Endothelial cell (in vitro differentiated cells): Measurements from ENCODE around the gene VIPR2. TPM values are rescaled to one million over a fixed set of nuclear protein-coding genes. Genes with fewer than 3 reads are reported as not detected.
"Not testable (repeated sequence)": the region's sequence is repeated elsewhere in the genome, so short reads cannot be mapped to it uniquely, and the experiment has no call there.

ENCODE experiments used
- DNase-seq: peaks from one replicate; pipeline ENCODE4 v3.0.0; 2021; ENCODE audit warnings: low spot score
- H3K27ac Mint-ChIP-seq: one replicate; pipeline ENCODE4 v1.8.0; 2021; ENCODE audit warnings: mixed read lengths, inconsistent platforms; ENCODE audit not compliant: unreplicated experiment
- H3K27me3 Mint-ChIP-seq: one replicate; pipeline ENCODE4 v1.8.0; 2021; ENCODE audit warnings: mild to moderate bottlenecking, moderate library complexity, mixed read lengths, inconsistent platforms; ENCODE audit not compliant: unreplicated experiment
- H3K36me3 Mint-ChIP-seq: one replicate; pipeline ENCODE4 v1.8.0; 2021; ENCODE audit warnings: mild to moderate bottlenecking, low read depth, mixed read lengths, inconsistent platforms; ENCODE audit not compliant: unreplicated experiment
- H3K4me1 Mint-ChIP-seq: one replicate; pipeline ENCODE4 v1.8.0; 2021; ENCODE audit warnings: mild to moderate bottlenecking, mixed read lengths, inconsistent platforms; ENCODE audit not compliant: unreplicated experiment
- H3K4me3 Mint-ChIP-seq: one replicate; pipeline ENCODE4 v1.8.0; 2021; ENCODE audit warnings: mild to moderate bottlenecking, mixed read lengths, inconsistent platforms; ENCODE audit not compliant: unreplicated experiment
- H3K9me3 Mint-ChIP-seq: one replicate; pipeline ENCODE4 v1.8.0; 2021; ENCODE audit warnings: mixed read lengths, inconsistent platforms; ENCODE audit not compliant: unreplicated experiment
- total RNA-seq: library from RNA; stranded (reverse); fragmentation: NEBNext Ultra II Directional; extraction: Animal tissue kit (Norgen Biotek cat#: 25700); gene quantifications from one replicate; pipeline ENCODE4 v1.2.1, GENCODE V29; 2021; ENCODE audit not compliant: unreplicated experiment
- TF ChIP-seq, protein P1 (sequence below): fragments of 200-600 bp; sonication (generic); IDR thresholded peaks from one replicate; pipeline ENCODE4 v1.5.0; 2021; ENCODE audit warnings: antibody characterized with exemption; ENCODE audit not compliant: unreplicated experiment

Gene VIPR2
- total RNA-seq, 1 donor from 2014 or later, result 2.4 TPM

DNA sequence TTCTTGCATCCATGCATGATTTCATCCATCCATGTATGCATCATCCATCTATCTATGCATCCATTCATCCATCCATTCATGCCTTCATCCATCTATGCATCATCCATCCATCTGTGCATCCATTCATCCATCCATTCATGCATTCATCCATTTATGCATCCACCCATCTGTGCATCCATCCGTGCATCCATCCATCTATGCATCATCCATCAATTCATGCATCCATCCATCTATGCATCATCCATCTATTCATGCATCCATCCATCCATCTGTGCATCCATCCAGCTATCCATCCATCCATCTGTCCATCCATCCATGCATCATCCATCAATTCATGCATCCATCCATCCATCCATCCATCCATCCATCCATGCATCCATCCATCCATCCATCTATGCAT is 157.0 kb downstream of the VIPR2 start:
- peaks cover under 1% of the 10 kb centered on the region for H3K4me1 Mint-ChIP-seq
- peaks cover 14% of the 10 kb centered on the region for H3K9me3 Mint-ChIP-seq
- DNase-seq, result no peak
- no peaks in the 10 kb centered on the region for H3K27me3 Mint-ChIP-seq
- TF ChIP-seq, protein P1, sequence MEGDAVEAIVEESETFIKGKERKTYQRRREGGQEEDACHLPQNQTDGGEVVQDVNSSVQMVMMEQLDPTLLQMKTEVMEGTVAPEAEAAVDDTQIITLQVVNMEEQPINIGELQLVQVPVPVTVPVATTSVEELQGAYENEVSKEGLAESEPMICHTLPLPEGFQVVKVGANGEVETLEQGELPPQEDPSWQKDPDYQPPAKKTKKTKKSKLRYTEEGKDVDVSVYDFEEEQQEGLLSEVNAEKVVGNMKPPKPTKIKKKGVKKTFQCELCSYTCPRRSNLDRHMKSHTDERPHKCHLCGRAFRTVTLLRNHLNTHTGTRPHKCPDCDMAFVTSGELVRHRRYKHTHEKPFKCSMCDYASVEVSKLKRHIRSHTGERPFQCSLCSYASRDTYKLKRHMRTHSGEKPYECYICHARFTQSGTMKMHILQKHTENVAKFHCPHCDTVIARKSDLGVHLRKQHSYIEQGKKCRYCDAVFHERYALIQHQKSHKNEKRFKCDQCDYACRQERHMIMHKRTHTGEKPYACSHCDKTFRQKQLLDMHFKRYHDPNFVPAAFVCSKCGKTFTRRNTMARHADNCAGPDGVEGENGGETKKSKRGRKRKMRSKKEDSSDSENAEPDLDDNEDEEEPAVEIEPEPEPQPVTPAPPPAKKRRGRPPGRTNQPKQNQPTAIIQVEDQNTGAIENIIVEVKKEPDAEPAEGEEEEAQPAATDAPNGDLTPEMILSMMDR, result no peak
- no peak overlapping the region for H3K4me3 Mint-ChIP-seq
- H3K27ac Mint-ChIP-seq, result no peak overlapping the region
- H3K36me3 Mint-ChIP-seq, result peaks cover 6% of the 10 kb centered on the region

DNA sequence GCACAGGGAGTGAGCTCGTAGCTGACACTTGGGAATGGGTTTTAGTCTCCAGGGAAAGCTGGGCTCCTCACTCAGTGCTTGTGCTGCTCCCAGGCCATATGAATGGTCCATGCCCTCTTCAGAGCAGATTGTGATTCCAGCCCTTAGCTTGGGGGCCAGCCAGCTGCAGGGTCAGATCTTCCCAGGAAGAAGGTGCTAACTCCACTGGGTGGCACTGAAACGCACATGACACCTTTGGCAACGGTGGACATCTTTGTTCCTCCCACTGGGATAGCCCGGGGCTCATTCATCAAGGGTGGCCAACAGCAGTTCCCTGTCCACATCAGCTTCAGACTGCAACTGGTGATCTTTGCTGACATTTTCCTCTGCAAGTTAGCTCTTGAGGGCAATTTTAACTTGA is 159.1 kb downstream of the VIPR2 start:
- Mint-ChIP-seq H3K4me3 (no peak overlapping the region), H3K4me1 (no peaks in the 10 kb centered on the region), H3K36me3 (peaks cover 13% of the 10 kb centered on the region), H3K9me3 (peaks cover 22% of the 10 kb centered on the region), H3K27ac (no peak overlapping the region), H3K27me3 (peaks cover 5% of the 10 kb centered on the region)
- no peak for DNase-seq
- TF ChIP-seq, protein P1, result no peak

DNA sequence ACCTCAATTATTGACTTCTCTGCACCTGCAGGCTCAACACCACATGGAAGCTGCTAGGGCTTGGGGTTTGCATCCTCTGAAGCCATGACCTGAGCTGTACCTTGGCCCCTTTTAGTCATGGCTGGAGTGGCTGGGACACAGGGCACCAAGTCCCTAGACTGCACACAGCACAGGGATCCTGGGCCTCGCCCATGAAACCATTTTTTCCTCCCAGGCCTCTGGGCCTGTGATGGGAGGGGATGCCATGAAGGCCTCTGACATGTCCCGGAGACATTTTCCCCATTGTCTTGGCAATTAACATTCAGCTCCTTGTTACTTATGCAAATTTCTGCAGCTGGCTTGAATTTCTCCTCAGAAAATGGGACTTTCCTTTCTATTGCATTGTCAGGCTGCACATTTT is 160.7 kb downstream of the VIPR2 start:
- H3K36me3 Mint-ChIP-seq, result peaks cover 13% of the 10 kb centered on the region
- H3K27ac Mint-ChIP-seq, H3K4me3 Mint-ChIP-seq, H3K27me3 Mint-ChIP-seq, DNase-seq, H3K4me1 Mint-ChIP-seq: not testable (repeated sequence)
- peaks cover 22% of the 10 kb centered on the region for H3K9me3 Mint-ChIP-seq

DNA sequence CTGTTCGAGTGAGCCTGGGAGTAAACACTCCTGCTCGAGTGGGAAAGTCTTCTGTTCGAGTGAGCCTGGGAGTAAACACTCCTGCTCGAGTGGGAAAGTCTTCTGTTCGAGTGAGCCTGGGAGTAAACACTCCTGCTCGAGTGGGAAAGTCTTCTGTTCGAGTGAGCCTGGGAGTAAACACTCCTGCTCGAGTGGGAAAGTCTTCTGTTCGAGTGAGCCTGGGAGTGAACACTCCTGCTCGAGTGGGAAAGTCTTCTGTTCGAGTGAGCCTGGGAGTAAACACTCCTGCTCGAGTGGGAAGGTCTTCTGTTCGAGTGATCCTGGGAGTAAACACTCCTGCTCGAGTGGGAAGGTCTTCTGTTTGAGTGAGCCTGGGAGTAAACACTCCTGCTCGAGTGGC is 162.6 kb downstream of the VIPR2 start:
- H3K27ac Mint-ChIP-seq, H3K4me1 Mint-ChIP-seq, DNase-seq, H3K27me3 Mint-ChIP-seq, H3K4me3 Mint-ChIP-seq: not testable (repeated sequence)
- Mint-ChIP-seq H3K9me3 (peaks cover 22% of the 10 kb centered on the region), H3K36me3 (peaks cover 13% of the 10 kb centered on the region)

DNA sequence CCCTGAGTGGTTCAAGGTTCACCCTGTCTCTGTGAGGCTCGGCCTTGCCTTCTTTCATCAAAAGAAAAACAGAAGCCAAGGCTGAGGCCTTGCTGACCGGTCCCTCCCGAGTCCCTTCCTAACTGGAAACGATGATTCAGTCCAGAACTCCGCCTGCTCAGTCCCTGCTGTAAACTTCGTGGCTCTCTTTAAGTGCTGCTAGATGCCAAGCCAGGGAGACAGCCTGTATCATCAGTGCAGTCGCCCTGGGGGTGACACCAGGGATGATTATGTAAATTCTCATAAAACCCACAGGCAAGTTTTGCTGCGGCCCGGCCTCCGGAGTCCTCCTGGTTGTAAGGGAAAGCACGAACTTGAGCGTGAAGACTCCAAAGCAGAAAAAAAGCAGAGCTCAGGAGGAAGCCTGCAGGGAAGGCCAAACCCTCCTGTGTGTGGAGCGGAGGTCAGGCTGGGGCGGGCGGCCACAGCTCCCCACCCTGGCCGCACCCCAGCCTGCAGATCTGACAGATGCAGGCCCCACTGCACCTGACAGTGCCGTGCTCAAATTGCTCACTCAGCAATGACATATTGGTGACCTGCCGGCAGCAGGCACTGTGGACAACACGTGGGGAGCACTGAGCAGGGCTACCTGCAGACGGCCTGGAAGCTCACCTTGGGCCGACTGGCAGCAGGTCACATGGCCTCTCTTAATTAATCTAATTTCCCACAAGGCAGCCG is 164.9 kb downstream of the VIPR2 start:
- no peak for DNase-seq
- TF ChIP-seq, protein P1, result no peak
- Mint-ChIP-seq H3K27ac (no peak overlapping the region), H3K36me3 (peaks cover 19% of the 10 kb centered on the region), H3K27me3 (peaks cover 11% of the 10 kb centered on the region), H3K4me3 (no peak overlapping the region), H3K9me3 (peaks cover 21% of the 10 kb centered on the region), H3K4me1 (peaks cover 4% of the 10 kb centered on the region)

DNA sequence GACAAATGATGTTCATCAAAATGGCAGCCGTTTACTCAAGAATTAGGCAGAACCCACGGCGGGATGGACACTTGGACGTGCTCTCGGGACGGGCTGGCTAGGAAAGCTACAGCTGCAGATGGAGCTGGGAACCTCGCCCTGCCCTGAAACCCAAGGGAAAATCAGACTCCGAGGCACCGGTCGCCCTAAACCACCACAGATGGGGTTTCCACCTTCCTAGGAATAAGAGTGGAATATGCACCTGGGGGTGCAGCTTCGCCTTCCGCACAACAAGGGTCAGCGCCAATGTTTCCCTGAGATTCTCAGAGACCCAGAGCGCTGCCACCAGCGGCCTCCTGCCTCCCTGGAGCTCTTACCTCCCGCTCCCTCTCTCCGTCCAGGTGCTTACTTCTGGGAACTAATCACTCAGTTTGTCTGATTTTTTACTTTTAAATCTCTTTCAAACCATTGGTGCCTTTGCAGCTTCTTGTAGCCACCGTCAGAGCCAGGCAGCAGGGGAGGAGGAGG is 165.6 kb downstream of the VIPR2 start:
- Mint-ChIP-seq H3K27ac (no peak overlapping the region), H3K4me3 (no peak overlapping the region), H3K27me3 (peaks cover 13% of the 10 kb centered on the region), H3K9me3 (peaks cover 14% of the 10 kb centered on the region), H3K4me1 (peaks cover 5% of the 10 kb centered on the region), H3K36me3 (peaks cover 16% of the 10 kb centered on the region)
- no peak for DNase-seq
- TF ChIP-seq, protein P1, result no peak
